Measurements from ENCODE around the gene NDUFAF4. TPM values are rescaled to one million over a fixed set of nuclear protein-coding genes. Genes with fewer than 3 reads are reported as not detected.

The NDUFAF4 gene
- total and polyA plus RNA-seq, 4 donors: 4.9 to 62.1 (median 10.4) TPM

DNA sequence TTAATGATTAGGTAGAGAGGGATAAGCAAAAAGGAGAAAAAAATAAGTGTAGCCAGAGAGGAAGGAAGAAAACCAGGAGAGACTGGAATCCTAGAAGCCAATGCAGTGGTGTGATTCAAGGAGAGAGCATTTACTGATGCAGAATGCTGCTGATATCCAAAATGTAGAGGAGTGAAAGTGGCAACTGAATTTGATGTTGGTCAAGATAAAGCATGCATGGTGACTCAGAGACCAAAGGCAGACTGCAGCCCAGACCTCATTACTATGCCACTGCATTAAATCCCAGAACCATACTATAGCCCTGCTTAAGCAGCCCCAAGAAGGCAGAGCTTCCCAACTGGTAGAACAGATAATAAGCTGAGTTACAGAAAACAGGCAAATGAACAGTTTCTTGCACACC is 42.6 kb upstream of the NDUFAF4 start:
- Histone ChIP-seq H3K4me3 (ENCODE audit: low read depth in 1 of 3, low read length in 3 of 3) (no peak overlapping the region), H3K9ac (ENCODE audit: low read depth in 1 of 2, low read length in 2 of 2) (no peak overlapping the region), H3K27ac (ENCODE audit: low read depth in 1 of 2, low read length in 2 of 2) (no peak overlapping the region), H3K36me3 (ENCODE audit: control insufficient read depth in 4 of 4, insufficient read depth in 3 of 4, low read depth in 1 of 4, low read length in 3 of 4) (no peaks in the 10 kb centered on the region), H3K9me3 (ENCODE audit: control insufficient read depth in 4 of 4, low read length in 3 of 4) (no peaks in the 10 kb centered on the region), H3K27me3 (ENCODE audit: control insufficient read depth in 4 of 4, insufficient read depth in 4 of 4, low read length in 3 of 4) (no peaks in the 10 kb centered on the region), H3K4me1 (ENCODE audit: control insufficient read depth in 4 of 4, insufficient read depth in 4 of 4, low read length in 3 of 4) (no peaks in the 10 kb centered on the region)
- DNase-seq (ENCODE audit: low spot score): no peak
- TF ChIP-seq FOXA1 (IDR thresholded peaks at IDR 0.05) (no peak), CTCF (IDR thresholded peaks at IDR 0.05; ENCODE audit: low read depth, low read length, missing input control) (no peak), RAD21 (IDR thresholded peaks at IDR 0.05) (no peak), REST (IDR thresholded peaks at IDR 0.05) (no peak), HNF4G (IDR thresholded peaks at IDR 0.05) (no peak), HNF4A (conservative IDR thresholded peaks at IDR 0.05) (no peak), SP1 (IDR thresholded peaks at IDR 0.05) (no peak), YY1 (IDR thresholded peaks at IDR 0.05) (no peak), TAF1 (conservative IDR thresholded peaks at IDR 0.05) (no peak), JUND (IDR thresholded peaks at IDR 0.05) (no peak), GABPA (IDR thresholded peaks at IDR 0.05 in 1 of 2, conservative IDR thresholded peaks at IDR 0.05 in 1 of 2) (no peak), NR2F2 (IDR thresholded peaks at IDR 0.05) (no peak), EGR1 (IDR thresholded peaks at IDR 0.05; ENCODE audit: low read depth in 2 of 2) (no peak), RXRA (IDR thresholded peaks at IDR 0.05) (no peak), ATF3 (IDR thresholded peaks at IDR 0.05) (no peak), FOXA2 (IDR thresholded peaks at IDR 0.05) (no peak)
- TF ChIP-seq, protein P1, sequence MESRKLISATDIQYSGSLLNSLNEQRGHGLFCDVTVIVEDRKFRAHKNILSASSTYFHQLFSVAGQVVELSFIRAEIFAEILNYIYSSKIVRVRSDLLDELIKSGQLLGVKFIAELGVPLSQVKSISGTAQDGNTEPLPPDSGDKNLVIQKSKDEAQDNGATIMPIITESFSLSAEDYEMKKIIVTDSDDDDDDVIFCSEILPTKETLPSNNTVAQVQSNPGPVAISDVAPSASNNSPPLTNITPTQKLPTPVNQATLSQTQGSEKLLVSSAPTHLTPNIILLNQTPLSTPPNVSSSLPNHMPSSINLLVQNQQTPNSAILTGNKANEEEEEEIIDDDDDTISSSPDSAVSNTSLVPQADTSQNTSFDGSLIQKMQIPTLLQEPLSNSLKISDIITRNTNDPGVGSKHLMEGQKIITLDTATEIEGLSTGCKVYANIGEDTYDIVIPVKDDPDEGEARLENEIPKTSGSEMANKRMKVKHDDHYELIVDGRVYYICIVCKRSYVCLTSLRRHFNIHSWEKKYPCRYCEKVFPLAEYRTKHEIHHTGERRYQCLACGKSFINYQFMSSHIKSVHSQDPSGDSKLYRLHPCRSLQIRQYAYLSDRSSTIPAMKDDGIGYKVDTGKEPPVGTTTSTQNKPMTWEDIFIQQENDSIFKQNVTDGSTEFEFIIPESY (IDR thresholded peaks at IDR 0.05): no peak
- TF ChIP-seq, protein P2, sequence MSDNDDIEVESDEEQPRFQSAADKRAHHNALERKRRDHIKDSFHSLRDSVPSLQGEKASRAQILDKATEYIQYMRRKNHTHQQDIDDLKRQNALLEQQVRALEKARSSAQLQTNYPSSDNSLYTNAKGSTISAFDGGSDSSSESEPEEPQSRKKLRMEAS (IDR thresholded peaks at IDR 0.05): no peak
